Brain microvascular endothelial cell (primary cell): Measurements from ENCODE around the gene CREB3L2.
A peak's percentile ranks its signal among the peaks of the same experiment; 100 is the strongest.

ENCODE experiments used
- DNase-seq: peaks from one replicate; pipeline ENCODE4 v3.0.0-alpha.2; 2020
- H3K27ac ChIP-seq: fragments of 250-450 bp; sonication (Bioruptor Pico); 2 replicates; pipeline ENCODE4 v1.5.1; 2020; ENCODE audit warnings: mild to moderate bottlenecking, moderate library complexity
- H3K27me3 ChIP-seq: fragments of 250-450 bp; sonication (Bioruptor Pico); replicated peaks from 2 replicates; pipeline ENCODE4 v1.5.1; 2020; ENCODE audit warnings: mild to moderate bottlenecking
- H3K36me3 ChIP-seq: fragments of 250-450 bp; sonication (Bioruptor Pico); replicated peaks from 2 replicates; pipeline ENCODE4 v1.5.1; 2020; ENCODE audit warnings: mild to moderate bottlenecking
- H3K4me3 ChIP-seq: 2 replicates; pipeline ENCODE4 v1.5.1; 2011; ENCODE audit warnings: low read depth, mild to moderate bottlenecking, control low read depth, low read length, moderate library complexity
- in situ Hi-C: cut with HindIII; loops from 2 replicates; pipeline ENCODE4 v1.10.0; 2017; ENCODE audit warnings: low sequenced_read_pairs, low pct_ligation_motif_present
- TF ChIP-seq, protein P1 (sequence below): IDR thresholded peaks from 2 replicates; pipeline ENCODE4 v1.5.1; 2011; ENCODE audit warnings: low read depth, mild to moderate bottlenecking, moderate library complexity, low read length, control low read depth, inconsistent platforms; ENCODE audit errors: missing control alignments

CREB3L2 gene

DNA sequence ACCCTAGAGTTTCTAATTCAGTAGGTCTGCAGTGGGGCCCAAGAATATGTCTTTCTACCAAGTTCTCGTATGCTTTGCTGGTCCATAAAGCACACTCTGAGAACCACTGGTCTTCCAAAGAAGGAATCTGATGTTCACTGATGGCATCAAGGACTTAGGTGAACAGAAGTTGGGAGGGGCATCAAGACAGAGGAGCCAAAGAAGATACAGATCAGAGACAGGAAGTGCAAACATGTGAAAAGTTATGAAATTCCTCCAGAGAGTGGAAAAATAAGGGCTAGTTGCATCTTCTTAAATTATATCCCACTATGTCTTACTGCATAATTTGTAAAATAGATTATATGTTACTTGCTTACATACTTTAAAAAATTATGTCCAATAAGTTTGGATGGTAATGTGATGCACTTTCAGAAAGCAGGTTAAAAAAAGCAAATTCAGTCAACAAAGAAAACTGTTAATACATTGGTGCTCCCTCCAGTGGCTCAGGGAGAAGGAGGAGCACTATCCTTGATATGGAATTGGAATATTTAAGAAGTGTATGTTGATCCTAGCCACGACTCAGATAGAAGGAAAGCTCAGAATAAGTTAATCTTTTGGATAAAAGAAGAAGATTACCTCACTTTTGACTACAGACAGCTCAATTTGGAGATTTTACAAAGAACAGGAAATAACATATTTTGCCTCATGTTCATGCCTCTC is 35.8 kb downstream of the CREB3L2 start:
- no peak for DNase-seq
- peaks cover 13% of the 10 kb centered on the region for H3K36me3 ChIP-seq
- TF ChIP-seq, protein P1, sequence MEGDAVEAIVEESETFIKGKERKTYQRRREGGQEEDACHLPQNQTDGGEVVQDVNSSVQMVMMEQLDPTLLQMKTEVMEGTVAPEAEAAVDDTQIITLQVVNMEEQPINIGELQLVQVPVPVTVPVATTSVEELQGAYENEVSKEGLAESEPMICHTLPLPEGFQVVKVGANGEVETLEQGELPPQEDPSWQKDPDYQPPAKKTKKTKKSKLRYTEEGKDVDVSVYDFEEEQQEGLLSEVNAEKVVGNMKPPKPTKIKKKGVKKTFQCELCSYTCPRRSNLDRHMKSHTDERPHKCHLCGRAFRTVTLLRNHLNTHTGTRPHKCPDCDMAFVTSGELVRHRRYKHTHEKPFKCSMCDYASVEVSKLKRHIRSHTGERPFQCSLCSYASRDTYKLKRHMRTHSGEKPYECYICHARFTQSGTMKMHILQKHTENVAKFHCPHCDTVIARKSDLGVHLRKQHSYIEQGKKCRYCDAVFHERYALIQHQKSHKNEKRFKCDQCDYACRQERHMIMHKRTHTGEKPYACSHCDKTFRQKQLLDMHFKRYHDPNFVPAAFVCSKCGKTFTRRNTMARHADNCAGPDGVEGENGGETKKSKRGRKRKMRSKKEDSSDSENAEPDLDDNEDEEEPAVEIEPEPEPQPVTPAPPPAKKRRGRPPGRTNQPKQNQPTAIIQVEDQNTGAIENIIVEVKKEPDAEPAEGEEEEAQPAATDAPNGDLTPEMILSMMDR = peak; percentile 52
- no peak overlapping the region for H3K27ac ChIP-seq
- in situ Hi-C loops = no loop called here
- no peak overlapping the region for H3K4me3 ChIP-seq
- H3K27me3 ChIP-seq = no peaks in the 10 kb centered on the region

DNA sequence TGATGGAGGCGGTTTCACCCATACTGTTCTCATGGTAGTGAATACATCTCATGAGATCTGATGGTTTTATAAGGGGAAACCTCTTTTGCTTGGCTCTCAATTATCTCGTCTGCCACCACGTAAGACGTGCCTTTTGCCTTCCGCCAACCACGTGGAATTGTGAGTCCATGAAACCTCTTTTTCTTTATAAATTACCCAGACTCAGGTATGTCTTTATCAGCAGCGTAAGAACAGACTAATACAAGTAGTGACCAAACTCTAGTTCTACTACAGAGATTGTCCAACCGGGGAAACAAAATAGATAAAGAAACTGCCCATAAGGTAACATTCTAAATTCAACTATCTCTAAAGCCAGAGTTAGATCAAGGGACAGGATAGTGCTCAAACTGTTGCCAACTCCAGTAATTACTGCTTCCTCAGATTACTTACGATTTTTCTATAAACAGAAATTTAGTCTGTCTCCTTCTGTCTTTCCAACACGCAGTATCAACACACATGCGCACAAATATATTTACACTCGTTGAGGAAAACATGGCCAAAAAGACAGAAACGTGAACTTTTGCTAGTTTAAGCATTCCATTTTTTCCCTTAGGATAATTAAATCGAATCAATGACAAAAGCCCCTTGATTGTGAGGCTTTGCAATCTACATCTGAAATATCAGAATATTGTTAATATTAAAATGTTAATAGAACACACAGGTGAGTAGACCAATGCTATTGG is 36.9 kb downstream of the CREB3L2 start:
- Histone ChIP-seq H3K27ac (no peak overlapping the region), H3K27me3 (no peaks in the 10 kb centered on the region), H3K36me3 (peaks cover 13% of the 10 kb centered on the region), H3K4me3 (no peak overlapping the region)
- DNase-seq = no peak
- in situ Hi-C loops = no loop called here
- TF ChIP-seq, protein P1 = no peak

DNA sequence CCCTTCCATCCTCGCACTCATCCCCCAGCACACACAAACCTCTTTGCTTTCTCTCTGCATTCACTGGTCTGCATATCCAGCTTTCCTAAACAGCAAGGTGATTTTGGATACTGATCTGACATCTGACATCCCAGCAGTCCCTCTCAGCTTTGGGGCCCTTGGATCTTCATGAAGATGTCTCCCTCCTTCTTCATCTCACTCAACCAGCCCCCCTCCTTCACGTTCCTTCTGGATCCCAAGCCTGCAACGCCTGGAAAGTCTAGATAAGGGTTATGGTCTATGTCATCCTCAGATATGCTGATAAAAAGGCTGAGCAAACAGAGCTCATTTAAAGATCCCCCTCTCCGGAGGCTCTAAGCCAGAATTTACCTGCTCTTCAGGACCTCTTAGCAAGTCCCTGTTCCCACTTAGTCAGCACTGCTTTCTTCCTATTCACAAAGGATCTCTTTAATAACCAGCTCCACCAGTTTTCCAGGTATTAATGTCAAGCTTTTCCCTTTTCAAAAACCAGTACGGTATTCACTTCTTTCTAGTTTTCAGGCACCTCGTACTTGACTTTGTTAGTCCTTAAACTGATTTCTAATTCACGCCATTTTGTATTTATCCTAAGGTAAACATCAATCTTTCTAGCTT is 38.9 kb downstream of the CREB3L2 start:
- no peak overlapping the region for H3K27ac ChIP-seq
- peaks cover 19% of the 10 kb centered on the region for H3K36me3 ChIP-seq
- no peak overlapping the region for H3K4me3 ChIP-seq
- TF ChIP-seq, protein P1 = no peak
- no peaks in the 10 kb centered on the region for H3K27me3 ChIP-seq
- DNase-seq = no peak
- in situ Hi-C loops = no loop called here

DNA sequence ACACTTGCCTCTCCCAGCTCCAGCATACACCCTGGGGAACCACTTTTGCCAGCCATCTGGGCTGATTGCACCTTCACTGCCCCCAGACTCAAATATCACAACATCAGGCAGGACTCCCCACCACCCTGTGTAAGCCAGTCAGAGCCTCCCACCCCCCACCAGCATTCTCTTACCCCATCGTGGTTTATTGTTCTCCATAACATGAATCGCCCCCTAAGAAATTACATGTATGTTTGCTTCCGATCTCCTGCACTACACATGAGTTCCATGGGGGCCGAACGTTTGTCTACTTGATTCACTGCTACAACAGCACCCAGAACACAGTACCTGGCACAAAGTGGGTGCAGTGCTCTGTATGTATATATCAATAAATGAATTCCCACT is 39.4 kb downstream of the CREB3L2 start:
- Histone ChIP-seq H3K36me3 (peaks cover 24% of the 10 kb centered on the region), H3K4me3 (no peak overlapping the region), H3K27me3 (no peaks in the 10 kb centered on the region), H3K27ac (no peak overlapping the region)
- in situ Hi-C loops = no loop called here
- TF ChIP-seq, protein P1 = no peak
- DNase-seq = no peak

DNA sequence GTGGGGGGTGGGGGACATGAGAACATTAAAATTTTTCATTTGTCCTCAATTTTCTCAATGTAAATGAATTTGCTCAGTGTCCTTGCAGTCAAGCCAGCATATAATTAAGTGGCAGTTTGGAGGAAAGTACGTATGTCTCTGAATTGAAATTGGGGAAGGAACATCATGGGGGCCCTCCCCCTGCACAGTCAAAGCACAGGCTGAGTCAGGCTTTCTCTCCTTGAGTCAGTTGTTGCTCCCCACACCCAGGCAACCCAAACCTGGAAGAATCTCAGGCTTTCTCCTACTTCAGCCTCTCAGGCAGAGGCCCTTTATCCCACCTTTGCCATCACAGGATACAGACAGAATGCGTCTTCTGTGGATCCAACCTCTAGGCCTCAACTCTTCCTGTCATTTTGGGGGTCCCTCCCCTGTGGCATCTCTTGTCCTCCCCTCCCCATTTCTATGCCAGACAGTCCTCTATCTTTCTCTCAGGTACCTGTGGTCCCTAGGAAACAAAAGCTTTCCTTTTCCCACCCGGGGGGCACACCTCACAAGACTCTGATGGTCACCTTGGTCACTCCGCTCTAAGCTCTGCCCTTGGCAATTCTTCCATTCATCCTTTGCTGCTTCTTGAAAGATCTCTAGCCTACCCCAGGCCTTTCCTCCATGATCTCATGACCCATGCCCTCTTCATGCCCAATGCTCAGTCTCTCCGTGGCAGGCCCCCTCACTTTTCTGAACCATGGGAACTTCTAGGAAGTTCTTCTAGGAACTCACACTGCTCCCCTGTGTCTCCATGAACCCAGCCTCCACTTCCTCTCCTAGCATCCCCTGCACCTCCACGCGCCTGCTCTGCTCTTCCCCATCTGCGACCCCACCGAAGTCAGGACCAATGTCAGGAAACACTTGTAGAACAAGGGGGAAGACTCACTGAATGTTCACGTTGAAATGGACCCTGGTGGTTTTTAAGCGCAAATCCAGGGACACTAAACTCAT is 40.4 kb downstream of the CREB3L2 start:
- Histone ChIP-seq H3K27ac (no peak overlapping the region), H3K27me3 (no peaks in the 10 kb centered on the region), H3K4me3 (no peak overlapping the region), H3K36me3 (peaks cover 22% of the 10 kb centered on the region)
- TF ChIP-seq, protein P1 = no peak
- in situ Hi-C loops = no loop called here
- DNase-seq = no peak
